ENCODE results near the gene PPP1R14D.

DNA sequence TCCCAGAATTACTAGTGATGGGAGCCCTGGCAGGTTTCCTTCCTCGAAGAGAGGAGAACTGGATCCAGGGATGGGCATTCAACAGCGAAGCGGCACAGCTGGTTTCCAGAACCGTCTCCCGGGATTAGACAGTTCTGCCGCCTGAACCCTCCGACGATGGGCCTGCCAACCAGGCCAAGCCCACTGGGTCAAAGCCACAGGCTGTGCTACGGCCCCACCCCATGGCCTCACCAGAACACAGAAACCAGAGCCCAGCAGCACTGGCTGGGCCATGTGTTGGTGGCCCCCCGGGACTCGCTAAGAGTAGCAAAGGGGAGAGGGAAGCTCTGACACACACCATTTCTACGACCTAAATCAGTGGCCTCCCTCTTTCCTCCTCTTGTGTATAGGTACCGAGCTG lies 56.5 kb downstream of the PPP1R14D start:
- TF ChIP-seq, protein P1, sequence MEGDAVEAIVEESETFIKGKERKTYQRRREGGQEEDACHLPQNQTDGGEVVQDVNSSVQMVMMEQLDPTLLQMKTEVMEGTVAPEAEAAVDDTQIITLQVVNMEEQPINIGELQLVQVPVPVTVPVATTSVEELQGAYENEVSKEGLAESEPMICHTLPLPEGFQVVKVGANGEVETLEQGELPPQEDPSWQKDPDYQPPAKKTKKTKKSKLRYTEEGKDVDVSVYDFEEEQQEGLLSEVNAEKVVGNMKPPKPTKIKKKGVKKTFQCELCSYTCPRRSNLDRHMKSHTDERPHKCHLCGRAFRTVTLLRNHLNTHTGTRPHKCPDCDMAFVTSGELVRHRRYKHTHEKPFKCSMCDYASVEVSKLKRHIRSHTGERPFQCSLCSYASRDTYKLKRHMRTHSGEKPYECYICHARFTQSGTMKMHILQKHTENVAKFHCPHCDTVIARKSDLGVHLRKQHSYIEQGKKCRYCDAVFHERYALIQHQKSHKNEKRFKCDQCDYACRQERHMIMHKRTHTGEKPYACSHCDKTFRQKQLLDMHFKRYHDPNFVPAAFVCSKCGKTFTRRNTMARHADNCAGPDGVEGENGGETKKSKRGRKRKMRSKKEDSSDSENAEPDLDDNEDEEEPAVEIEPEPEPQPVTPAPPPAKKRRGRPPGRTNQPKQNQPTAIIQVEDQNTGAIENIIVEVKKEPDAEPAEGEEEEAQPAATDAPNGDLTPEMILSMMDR (conservative IDR thresholded peaks at IDR 0.05; ENCODE audit: low read depth, low read length): no peak
- no peak for TF ChIP-seq EZH2 (IDR thresholded peaks at IDR 0.05; ENCODE audit: low read length, unreplicated experiment)
